Dendritic cell treated with granulocyte-macrophage colony-stimulating factor and Interleukin-4, amounts not matched to agents 40 ng/mL and 50 ng/mL, for 4 days (primary cell): ENCODE measurements around the gene SFTA2.
A peak's percentile ranks its signal among the peaks of the same experiment; 100 is the strongest.
"Not testable (repeated sequence)": the region's sequence is repeated elsewhere in the genome, so short reads cannot be mapped to it uniquely, and the experiment has no call there.

Experiments
- H3K27ac Mint-ChIP-seq: one replicate; pipeline ENCODE4 v1.8.0; 2022; ENCODE audit warnings: mild to moderate bottlenecking, mixed read lengths
- H3K27me3 Mint-ChIP-seq: one replicate; pipeline ENCODE4 v1.8.0; 2022; ENCODE audit warnings: mild to moderate bottlenecking, mixed read lengths
- H3K36me3 Mint-ChIP-seq: one replicate; pipeline ENCODE4 v1.8.0; 2022; ENCODE audit warnings: low read depth, mixed read lengths
- H3K4me1 Mint-ChIP-seq: one replicate; pipeline ENCODE4 v1.8.0; 2022; ENCODE audit warnings: low read depth, mixed read lengths
- H3K4me3 Mint-ChIP-seq: one replicate; pipeline ENCODE4 v1.8.0; 2022; ENCODE audit warnings: mild to moderate bottlenecking, moderate library complexity, mixed read lengths
- H3K9me3 Mint-ChIP-seq: one replicate; pipeline ENCODE4 v1.8.0; 2022; ENCODE audit warnings: mixed read lengths
- intact Hi-C: fragments of 100-400 bp; cut with micrococcal nuclease; formaldehyde crosslinking; loops from one replicate; pipeline ENCODE4 v1.15.0; 2022

The SFTA2 gene

DNA sequence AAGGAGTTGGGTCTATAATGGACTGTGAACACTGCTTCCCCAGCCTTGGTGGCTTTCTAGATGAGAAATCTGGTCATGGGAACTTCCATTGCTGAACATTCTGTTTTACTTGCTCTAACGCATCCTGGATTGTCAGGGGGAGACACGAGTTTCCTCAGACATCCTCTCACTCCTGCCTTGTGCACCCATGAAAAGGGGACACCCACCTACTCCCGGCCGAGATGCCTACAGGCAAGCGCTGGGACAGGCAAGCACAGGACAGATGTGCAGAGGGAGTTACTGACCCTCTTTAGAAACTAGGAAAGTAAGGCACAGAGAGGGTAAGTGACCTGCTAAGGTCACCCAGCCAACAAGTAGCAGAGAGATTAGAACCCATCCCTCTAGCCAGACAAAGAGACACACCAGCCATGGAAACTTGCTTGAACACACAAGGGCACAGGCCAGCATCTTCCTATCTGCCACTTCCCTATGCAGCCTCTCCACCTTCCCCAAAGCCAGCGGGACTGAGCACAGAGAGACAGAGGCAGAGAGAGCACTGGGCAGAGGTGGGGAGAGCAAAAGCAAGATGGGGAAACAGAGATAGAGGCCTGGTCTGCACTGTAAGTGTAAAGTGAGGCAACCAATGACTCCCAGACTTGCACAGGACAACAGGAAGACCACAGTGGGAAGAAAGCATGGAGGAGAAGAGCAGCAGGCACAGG lies 845 bp upstream of the SFTA2 start:
- H3K27me3 Mint-ChIP-seq: peaks cover 19% of the 10 kb centered on the region
- H3K4me3 Mint-ChIP-seq: no peak overlapping the region
- H3K4me1 Mint-ChIP-seq: peaks cover 28% of the 10 kb centered on the region
- peaks cover 8% of the 10 kb centered on the region for H3K9me3 Mint-ChIP-seq
- intact Hi-C loops: no loop called here
- H3K27ac Mint-ChIP-seq: no peak overlapping the region
- H3K36me3 Mint-ChIP-seq: peaks cover 6% of the 10 kb centered on the region

DNA sequence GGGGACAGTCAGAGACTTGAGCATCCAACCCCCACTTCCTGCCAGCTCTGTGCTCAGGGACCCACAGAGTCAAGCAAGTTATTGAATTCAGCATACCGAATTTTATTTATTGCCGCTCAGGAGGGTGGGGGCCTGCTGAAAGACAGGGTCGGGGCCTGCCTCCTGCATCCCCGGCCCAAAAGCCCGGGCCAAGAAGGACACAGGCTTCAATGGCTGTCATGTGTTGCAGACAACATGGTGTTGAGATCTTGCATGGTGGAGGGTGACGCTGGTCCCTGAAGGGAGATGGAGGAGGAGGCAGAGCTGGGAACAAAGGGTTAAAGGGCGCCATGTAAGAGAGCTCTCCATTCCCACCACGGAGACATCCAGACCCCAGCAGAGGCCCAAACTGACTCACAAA lies 698 bp downstream of the SFTA2 start:
- H3K9me3 Mint-ChIP-seq: peaks cover 9% of the 10 kb centered on the region
- peak overlapping the region; percentile 50 for H3K27ac Mint-ChIP-seq
- no peak overlapping the region for H3K4me3 Mint-ChIP-seq
- peaks cover 28% of the 10 kb centered on the region for H3K4me1 Mint-ChIP-seq
- H3K36me3 Mint-ChIP-seq: peaks cover 17% of the 10 kb centered on the region
- intact Hi-C loops: no loop called here
- peaks cover 12% of the 10 kb centered on the region for H3K27me3 Mint-ChIP-seq

DNA sequence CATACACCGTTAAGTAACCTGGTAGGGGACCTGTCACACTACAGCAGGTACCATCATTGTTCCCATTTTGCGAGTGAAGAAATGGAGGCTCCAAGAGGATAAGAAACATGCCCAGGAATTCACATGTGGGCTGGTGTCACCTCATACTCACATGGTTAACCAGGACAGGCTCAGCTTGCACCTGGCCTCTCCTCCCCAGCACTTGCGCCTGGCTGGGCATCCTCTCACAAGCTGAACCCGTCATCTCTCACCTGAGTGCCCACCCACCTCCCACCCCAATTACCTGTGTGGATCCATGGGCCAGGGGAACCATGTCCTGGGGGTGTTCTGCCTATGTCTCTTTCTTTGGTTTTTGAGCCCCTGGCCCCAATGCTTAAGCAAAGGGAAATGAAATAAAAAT lies 1.5 kb downstream of the SFTA2 start:
- H3K27me3 Mint-ChIP-seq: peaks cover 12% of the 10 kb centered on the region
- H3K27ac Mint-ChIP-seq: no peak overlapping the region
- intact Hi-C loops: no loop called here
- no peak overlapping the region for H3K4me3 Mint-ChIP-seq
- H3K9me3 Mint-ChIP-seq: peaks cover 9% of the 10 kb centered on the region
- H3K4me1 Mint-ChIP-seq: peaks cover 28% of the 10 kb centered on the region
- H3K36me3 Mint-ChIP-seq: peaks cover 24% of the 10 kb centered on the region

DNA sequence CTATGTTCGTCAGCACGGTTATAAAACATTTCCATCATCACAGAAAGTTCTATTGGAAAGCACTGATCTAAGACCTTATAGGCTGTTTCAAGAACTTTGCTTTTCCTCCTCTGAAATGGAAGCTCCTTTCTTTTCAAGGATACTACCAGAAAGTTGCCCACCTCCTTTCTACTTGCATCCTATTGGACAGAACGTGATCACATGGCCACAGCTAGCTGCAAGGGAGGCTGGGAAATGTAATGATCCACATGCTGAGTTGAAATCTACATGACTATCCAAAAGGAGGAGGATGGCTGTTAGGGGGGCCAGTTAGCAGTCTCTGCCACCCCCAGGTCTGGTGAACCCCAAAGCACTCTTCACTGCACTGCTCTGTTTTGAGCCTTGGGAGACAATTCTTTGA lies 3.3 kb downstream of the SFTA2 start:
- no peak overlapping the region for H3K27ac Mint-ChIP-seq
- no peak overlapping the region for H3K4me3 Mint-ChIP-seq
- peaks cover 9% of the 10 kb centered on the region for H3K9me3 Mint-ChIP-seq
- peaks cover 32% of the 10 kb centered on the region for H3K36me3 Mint-ChIP-seq
- peaks cover 22% of the 10 kb centered on the region for H3K4me1 Mint-ChIP-seq
- intact Hi-C loops: no loop called here
- H3K27me3 Mint-ChIP-seq: peaks cover 7% of the 10 kb centered on the region

DNA sequence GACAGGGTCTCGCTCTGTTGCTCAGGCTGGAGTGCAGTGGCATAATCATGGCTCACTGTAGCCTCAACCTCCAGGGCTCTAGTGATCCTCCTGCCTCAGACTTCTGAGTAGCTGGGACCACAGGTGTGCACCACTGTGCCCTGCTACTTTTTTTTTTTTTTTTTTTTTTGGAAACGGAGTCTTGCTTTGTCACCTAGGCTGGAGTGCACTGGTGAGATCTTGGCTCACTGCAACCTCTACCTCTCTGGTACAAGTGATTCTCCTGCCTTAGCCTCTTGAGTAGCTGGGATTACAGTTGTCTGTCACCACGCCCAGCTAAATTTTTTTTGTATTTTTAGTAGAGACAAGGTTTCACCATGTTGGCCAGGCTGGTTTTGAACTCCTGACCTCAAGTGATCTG lies 4.9 kb downstream of the SFTA2 start:
- intact Hi-C loops, H3K27ac Mint-ChIP-seq, H3K9me3 Mint-ChIP-seq, H3K4me3 Mint-ChIP-seq, H3K27me3 Mint-ChIP-seq: not testable (repeated sequence)
- Mint-ChIP-seq H3K4me1 (peaks cover 13% of the 10 kb centered on the region), H3K36me3 (peaks cover 48% of the 10 kb centered on the region)

DNA sequence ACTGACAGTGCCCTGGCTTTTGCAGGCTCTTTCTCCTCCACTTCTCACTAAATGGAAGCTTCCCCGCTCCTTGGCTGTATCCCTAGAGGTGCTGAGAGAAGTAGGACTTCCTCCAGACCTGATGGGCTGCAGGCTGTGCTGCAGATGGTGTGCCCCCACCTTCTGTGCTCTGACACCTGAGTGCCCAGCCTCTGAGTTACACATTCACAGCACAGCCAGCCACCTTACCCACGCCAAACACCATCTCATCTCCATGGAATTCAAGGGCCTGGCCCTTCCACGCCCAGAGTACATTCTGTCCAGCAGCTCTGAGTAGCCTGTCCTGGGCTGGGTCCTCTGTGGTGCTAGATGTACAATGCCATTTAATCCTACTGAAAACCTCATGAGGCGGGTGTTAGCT lies 5.3 kb downstream of the SFTA2 start:
- Mint-ChIP-seq H3K9me3 (peaks cover 9% of the 10 kb centered on the region), H3K27ac (no peak overlapping the region), H3K4me3 (no peak overlapping the region), H3K36me3 (peaks cover 52% of the 10 kb centered on the region), H3K27me3 (peaks cover 3% of the 10 kb centered on the region), H3K4me1 (peaks cover 9% of the 10 kb centered on the region)
- intact Hi-C loops: no loop called here

DNA sequence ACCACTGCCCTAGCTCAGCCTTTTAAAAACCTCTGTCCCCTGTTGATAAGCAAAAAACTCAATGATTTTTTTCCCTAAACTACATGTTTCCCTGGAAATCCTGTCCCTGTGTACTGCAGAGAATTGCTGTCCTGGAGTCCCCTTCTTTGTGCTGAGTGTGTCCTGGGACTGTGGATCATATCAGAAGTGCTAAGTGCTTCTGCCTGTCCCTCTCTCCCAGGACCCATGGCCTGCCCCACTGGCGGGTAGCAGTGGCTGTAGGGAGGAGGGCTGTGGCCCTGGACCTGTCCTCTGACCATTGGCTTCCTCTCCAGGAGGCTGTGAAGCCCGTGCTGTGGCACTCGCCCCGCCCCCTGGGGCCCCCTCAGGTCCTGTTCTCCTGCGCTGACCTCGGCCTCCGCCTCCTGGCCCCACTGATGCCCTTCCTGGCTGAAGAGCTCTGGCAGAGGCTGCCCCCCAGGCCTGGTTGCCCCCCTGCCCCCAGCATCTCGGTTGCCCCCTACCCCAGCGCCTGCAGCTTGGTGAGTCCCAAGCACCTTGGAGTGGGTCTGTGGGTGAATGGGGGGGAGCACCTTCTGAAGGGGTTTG lies 7.8 kb downstream of the SFTA2 start:
- peaks cover 77% of the 10 kb centered on the region for H3K36me3 Mint-ChIP-seq
- H3K4me3 Mint-ChIP-seq, H3K27ac Mint-ChIP-seq, H3K9me3 Mint-ChIP-seq, H3K4me1 Mint-ChIP-seq, H3K27me3 Mint-ChIP-seq, intact Hi-C loops: not testable (repeated sequence)

DNA sequence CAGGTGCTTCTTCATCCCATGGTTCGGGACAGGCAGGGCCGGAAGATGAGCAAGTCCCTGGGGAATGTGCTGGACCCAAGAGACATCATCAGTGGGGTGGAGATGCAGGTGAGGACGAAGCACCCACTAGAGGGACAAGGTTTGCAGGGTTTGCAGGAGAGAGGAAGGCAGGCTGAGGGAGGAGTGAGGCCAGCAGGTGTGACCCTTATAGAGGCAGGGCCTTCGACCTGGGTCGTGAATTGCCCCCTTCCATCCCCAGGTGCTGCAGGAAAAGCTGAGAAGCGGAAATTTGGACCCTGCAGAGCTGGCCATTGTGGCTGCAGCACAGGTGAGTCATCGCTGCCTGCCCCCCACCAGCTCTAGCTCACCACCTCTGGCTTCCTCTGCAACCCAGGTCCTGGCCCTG lies 9.5 kb downstream of the SFTA2 start:
- H3K27ac Mint-ChIP-seq: no peak overlapping the region
- H3K36me3 Mint-ChIP-seq: peaks cover 87% of the 10 kb centered on the region
- intact Hi-C loops: no loop called here
- no peak overlapping the region for H3K4me3 Mint-ChIP-seq
- no peaks in the 10 kb centered on the region for H3K27me3 Mint-ChIP-seq
- H3K4me1 Mint-ChIP-seq: no peaks in the 10 kb centered on the region
- H3K9me3 Mint-ChIP-seq: no peaks in the 10 kb centered on the region

DNA sequence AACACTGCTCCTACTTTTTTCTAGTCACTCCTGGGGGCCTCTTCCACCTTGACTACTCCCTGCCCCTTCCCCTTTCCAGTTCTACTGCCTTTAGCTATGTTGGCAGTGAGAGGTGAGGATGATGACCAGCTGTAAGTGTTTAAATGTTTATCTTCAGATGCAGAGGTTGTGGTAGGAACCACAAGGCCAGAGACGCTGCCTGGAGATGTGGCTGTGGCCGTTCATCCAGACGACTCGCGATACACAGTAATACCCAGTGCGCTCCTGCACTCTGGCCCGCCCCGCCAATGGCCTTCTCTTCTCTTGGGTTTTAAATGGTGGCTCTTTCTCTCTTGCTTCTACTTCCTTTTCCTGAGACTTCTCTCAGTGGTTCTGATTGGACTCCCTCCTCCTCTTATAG lies 13.3 kb downstream of the SFTA2 start:
- H3K36me3 Mint-ChIP-seq: peaks cover 86% of the 10 kb centered on the region
- no peak overlapping the region for H3K27ac Mint-ChIP-seq

DNA sequence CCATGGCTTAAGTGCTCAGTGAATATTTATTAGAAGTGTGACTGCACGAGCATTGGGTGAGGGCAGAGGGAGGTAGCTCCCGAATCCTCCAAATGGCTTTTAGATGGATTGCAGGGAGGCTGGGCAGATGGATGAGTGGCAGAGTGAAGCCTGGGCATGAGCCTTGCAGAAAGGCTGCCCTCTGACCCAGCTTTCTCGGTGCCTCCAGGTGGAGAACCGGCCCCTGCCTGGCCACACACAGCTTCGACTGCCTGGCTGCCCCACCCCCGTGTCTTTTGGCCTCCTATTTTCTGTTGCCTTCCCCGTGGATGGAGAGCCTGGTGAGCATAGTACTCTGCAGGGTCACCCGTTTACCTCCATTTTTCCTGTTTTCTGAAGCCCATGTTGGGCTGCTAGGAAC lies 14.5 kb downstream of the SFTA2 start:
- H3K27ac Mint-ChIP-seq: no peak overlapping the region
- H3K4me1 Mint-ChIP-seq: peaks cover 25% of the 10 kb centered on the region
- H3K27me3 Mint-ChIP-seq: no peaks in the 10 kb centered on the region
- no peak overlapping the region for H3K4me3 Mint-ChIP-seq
- intact Hi-C loops: no loop called here
- H3K36me3 Mint-ChIP-seq: peaks cover 83% of the 10 kb centered on the region
- no peaks in the 10 kb centered on the region for H3K9me3 Mint-ChIP-seq

More for the DNA sequence above, 13.3 kb downstream of the SFTA2 start:
- no peaks in the 10 kb centered on the region for H3K9me3 Mint-ChIP-seq
- no peaks in the 10 kb centered on the region for H3K27me3 Mint-ChIP-seq
- intact Hi-C loops: no loop called here
- peaks cover 20% of the 10 kb centered on the region for H3K4me1 Mint-ChIP-seq
- H3K4me3 Mint-ChIP-seq: no peak overlapping the region

DNA sequence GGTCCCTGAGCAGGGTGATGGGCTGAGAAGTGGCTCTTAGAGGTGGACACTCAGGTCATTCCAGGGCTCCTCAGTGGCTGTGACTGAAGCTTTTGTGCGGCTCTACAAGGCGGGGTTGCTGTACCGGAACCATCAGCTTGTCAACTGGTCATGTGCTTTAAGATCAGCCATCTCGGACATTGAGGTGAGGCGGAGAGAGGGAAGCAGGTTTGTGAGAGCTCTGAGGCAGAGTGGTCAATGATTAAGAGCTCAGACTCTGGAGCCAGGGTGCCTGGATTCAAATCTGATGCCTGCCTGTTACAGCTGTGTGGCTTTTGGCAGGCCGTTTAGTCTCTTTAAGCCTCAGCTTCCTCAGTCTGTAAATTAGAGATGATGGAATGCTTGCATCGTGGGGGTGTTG lies 14.9 kb downstream of the SFTA2 start:
- Mint-ChIP-seq H3K4me3 (no peak overlapping the region), H3K36me3 (peaks cover 83% of the 10 kb centered on the region), H3K27me3 (no peaks in the 10 kb centered on the region), H3K9me3 (no peaks in the 10 kb centered on the region), H3K4me1 (peaks cover 25% of the 10 kb centered on the region), H3K27ac (no peak overlapping the region)
- intact Hi-C loops: no loop called here

DNA sequence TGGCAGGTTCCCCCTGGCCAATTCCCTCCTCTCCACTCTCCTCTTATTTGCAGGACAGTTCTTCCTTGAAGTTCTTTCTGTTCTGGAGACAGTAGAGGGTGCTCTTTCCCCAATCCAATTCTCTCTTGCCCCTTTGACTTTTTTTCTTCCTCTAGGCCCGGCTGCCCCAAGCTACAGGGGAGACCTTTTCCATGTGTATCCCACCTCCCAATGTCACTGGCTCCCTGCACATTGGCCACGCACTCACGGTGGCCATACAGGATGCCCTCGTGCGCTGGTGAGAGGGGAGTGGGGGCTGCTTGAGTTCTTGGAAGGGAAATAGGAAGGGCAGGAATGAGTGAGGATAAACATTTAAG lies 16.4 kb downstream of the SFTA2 start:
- H3K36me3 Mint-ChIP-seq: peaks cover 83% of the 10 kb centered on the region
- intact Hi-C loops: loop anchor here (1.0 to 2.0 kb wide), 2 partner anchors 154 to 163 kb away; no protein-coding TSS in a partner anchor
- peaks cover 25% of the 10 kb centered on the region for H3K4me1 Mint-ChIP-seq
- no peak overlapping the region for H3K27ac Mint-ChIP-seq
- H3K4me3 Mint-ChIP-seq: no peak overlapping the region
- H3K9me3 Mint-ChIP-seq: no peaks in the 10 kb centered on the region
- no peaks in the 10 kb centered on the region for H3K27me3 Mint-ChIP-seq

DNA sequence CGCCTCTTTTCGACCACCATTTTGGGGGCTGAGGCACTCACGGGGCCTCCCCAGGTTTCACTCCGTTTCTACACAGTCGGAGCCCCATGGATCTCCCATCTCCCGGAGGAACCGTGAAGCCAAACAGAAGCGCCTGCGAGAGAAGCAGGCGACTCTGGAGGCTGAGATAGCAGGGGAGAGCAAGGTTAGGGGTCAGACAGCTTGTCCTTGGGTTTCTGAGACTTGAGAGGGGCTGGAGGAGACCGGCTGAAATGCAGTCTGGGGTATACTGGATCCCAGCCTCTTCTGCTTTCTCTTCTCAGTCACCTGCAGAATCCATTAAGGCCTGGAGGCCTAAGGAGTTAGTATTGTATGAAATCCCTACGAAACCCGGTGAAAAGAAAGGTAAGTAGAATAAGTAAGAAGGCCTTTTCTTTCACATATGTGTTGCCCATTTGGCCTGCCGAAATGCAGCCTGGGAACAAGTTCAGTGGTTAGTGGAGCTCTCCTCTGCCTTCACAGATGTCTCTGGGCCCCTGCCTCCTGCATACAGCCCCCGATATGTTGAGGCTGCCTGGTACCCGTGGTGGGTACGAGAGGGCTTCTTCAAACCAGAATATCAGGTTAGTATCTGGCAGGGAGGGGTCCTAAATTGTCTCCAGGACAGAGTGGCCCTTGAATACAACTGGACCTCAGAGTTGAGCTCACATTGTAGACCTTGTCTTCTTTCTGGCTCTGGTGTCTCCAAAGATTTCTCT lies 16.9 kb downstream of the SFTA2 start:
- H3K36me3 Mint-ChIP-seq: peaks cover 83% of the 10 kb centered on the region
- intact Hi-C loops: loop anchor here (1.0 to 2.0 kb wide), 2 partner anchors 154 to 164 kb away; no protein-coding TSS in a partner anchor
- peaks cover 25% of the 10 kb centered on the region for H3K4me1 Mint-ChIP-seq

DNA sequence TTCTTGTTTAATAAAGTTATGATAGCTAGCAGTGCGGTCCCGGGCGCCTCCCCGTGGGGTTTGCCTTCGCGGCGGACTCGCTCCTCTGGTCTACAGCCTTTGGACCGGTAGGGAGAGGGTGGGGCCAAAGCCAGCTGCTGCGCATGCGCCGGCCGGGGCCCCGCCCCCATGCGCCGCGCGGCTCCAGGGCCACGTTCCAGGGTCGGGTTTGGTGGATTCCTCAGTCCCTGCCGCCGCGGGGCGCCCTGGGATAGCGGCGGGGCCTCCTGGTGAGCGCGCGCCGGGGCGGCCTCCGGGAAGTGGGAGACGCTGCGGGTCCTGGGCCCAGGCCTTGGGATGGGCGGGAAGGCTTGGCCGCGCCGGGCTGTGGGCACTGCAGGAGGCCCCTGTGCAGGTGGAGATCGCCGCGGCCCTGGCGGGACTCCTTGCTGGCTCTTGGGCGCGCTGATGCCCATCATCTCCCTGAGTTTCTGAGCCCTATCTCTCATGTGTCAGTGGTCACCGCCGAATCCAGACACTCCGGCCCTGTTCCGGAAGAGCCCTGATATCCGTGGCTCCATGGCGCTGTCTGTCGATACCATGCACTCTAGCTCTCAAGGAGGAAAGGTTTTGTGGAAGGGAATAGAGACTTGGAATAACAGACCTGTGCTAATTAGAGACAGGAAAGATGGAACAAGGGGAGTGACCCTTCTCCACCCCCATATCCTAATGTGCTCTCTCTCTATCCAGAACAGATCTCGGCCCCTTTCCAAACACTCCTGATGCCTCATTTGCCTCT lies 17.7 kb downstream of the SFTA2 start, which contains the start of gene VARS2:
TSS of gene VARS2 (plus strand) at position 163 of the 778 bp plus-strand sequence. CDS start at position 762, 599 bp downstream.
- peak within 1 kb of the TSS; percentile 78 for H3K27ac Mint-ChIP-seq
- peaks cover 26% of the 10 kb centered on the region for H3K4me1 Mint-ChIP-seq
- H3K36me3 Mint-ChIP-seq: peaks cover 80% of the 10 kb centered on the region
- no peaks in the 10 kb centered on the region for H3K27me3 Mint-ChIP-seq
- intact Hi-C loops: loop anchor here (2.0 kb wide), 1 partner anchor 165 kb away; no protein-coding TSS in a partner anchor
- H3K9me3 Mint-ChIP-seq: no peaks in the 10 kb centered on the region
- peak within 1 kb of the TSS; percentile 81 for H3K4me3 Mint-ChIP-seq

More for the DNA sequence above, 16.9 kb downstream of the SFTA2 start:
- Mint-ChIP-seq H3K27me3 (no peaks in the 10 kb centered on the region), H3K27ac (peak overlapping the region; percentile 78), H3K4me3 (peak overlapping the region; percentile 81), H3K9me3 (no peaks in the 10 kb centered on the region)
